Panc1 (cell line): Measurements from ENCODE around the gene CATSPERE. TPM values are rescaled to one million over a fixed set of nuclear protein-coding genes. Genes with fewer than 3 reads are reported as not detected.
"Not testable (repeated sequence)": the region's sequence is repeated elsewhere in the genome, so short reads cannot be mapped to it uniquely, and the experiment has no call there.

Source experiments
- ATAC-seq: fragments of 200-7000 bp; cut with Tn5 transposase; 2 replicates; pipeline ENCODE4 v1.9.1; 2020; ENCODE audit warnings: mild to moderate bottlenecking, moderate library complexity
- BruUV-seq: library from RNA; stranded (reverse); fragments of 400-500 nt; replicated peaks from 2 replicates; lab custom pipeline; 2021; lab: Mats Ljungman, UMichigan
- CTCF ChIA-PET: fragments of 300-600 bp; sonication (Branson Sonifier 250); formaldehyde crosslinking; loops from one replicate; lab custom pipeline; 2022; ENCODE audit warnings: antibody characterized with exemption; lab: Charles Lee
- POLR2A ChIA-PET: fragments of 300-600 bp; sonication (Branson Sonifier 250); formaldehyde crosslinking; loops from one replicate; lab custom pipeline; 2022; ENCODE audit warnings: antibody characterized with exemption; lab: Charles Lee
- DNase-seq: peaks from one replicate; pipeline ENCODE4 v3.0.0-alpha.2; 2010; ENCODE audit warnings: low read depth, low spot score
- H3K27ac ChIP-seq: 2 replicates; pipeline ENCODE4 v1.5.1; 2011; ENCODE audit warnings: mild to moderate bottlenecking, low read length, inconsistent platforms
- H3K27me3 ChIP-seq: fragments of 200-500 bp; sonication (Bioruptor generic); 2 replicates; pipeline ENCODE4 v1.6.0; 2014; ENCODE audit warnings: low read length, inconsistent platforms; ENCODE audit not compliant: control insufficient read depth, insufficient read depth
- H3K36me3 ChIP-seq: fragments of 200-500 bp; sonication (Bioruptor generic); 2 replicates; pipeline ENCODE4 v1.5.1; 2014; ENCODE audit warnings: inconsistent platforms, mild to moderate bottlenecking, low read length, moderate library complexity; ENCODE audit not compliant: control insufficient read depth, insufficient read depth
- H3K4me1 ChIP-seq: 2 replicates; pipeline ENCODE4 v1.5.1; 2011; ENCODE audit warnings: inconsistent platforms, mild to moderate bottlenecking, low read length, moderate library complexity; ENCODE audit not compliant: control insufficient read depth, insufficient read depth
- H3K4me3 ChIP-seq, 2 experiments: 2 replicates each; pipeline ENCODE4 v1.5.1; 2011 to 2012; ENCODE audit warnings: low read depth in 2 of 2, low read length in 2 of 2, mild to moderate bottlenecking in 2 of 2, inconsistent platforms in 1 of 2, moderate library complexity in 1 of 2
- H3K9me3 ChIP-seq: fragments of 200-500 bp; sonication (Bioruptor generic); 2 replicates; pipeline ENCODE4 v1.5.1; 2014; ENCODE audit warnings: low read depth, mild to moderate bottlenecking, inconsistent platforms, low read length, moderate library complexity; ENCODE audit not compliant: control insufficient read depth, insufficient read depth
- CTCF ChIP-seq: fragments of 450-650 bp; IDR thresholded peaks from 2 replicates; pipeline ENCODE4 v1.5.1; 2017; ENCODE audit warnings: mild to moderate bottlenecking
- POLR2AphosphoS5 ChIP-seq: IDR thresholded peaks from 2 replicates; pipeline ENCODE4 v1.6.1; 2012; ENCODE audit warnings: mild to moderate bottlenecking, low read depth, low read length, moderate library complexity
- SIN3A ChIP-seq: IDR thresholded peaks from 2 replicates; pipeline ENCODE4 v1.6.1; 2012; ENCODE audit warnings: low read depth, mild to moderate bottlenecking, low read length, moderate library complexity, borderline replicate concordance; ENCODE audit not compliant: insufficient read depth
- TCF7L2 ChIP-seq: IDR thresholded peaks from 2 replicates; pipeline ENCODE4 v1.6.1; 2011; ENCODE audit warnings: mild to moderate bottlenecking, low read depth, low read length, inconsistent platforms
- in situ Hi-C: cut with HindIII; loops from 2 replicates; pipeline ENCODE4 v1.10.0; 2016; ENCODE audit warnings: low sequenced_read_pairs, low pct_unique_long_range_greater_than_20kb
- intact Hi-C: fragments of 100-400 bp; cut with micrococcal nuclease; formaldehyde crosslinking; loops from one replicate; pipeline ENCODE4 v1.10.0; 2022; ENCODE audit not compliant: unreplicated experiment
- total RNA-seq: library from RNA; stranded (reverse); gene quantifications from one replicate; pipeline ENCODE4 v1.2.1, GENCODE V29; 2021; ENCODE audit not compliant: unreplicated experiment
- TF ChIP-seq, protein P1 (sequence below), 2 experiments: IDR thresholded peaks; 2 replicates each; pipeline ENCODE4 v1.6.1; 2011 to 2012; ENCODE audit warnings: low read depth in 2 of 2, control low read depth in 1 of 2, low read length in 1 of 2, mild to moderate bottlenecking in 1 of 2, moderate library complexity in 1 of 2; ENCODE audit not compliant: insufficient read depth in 1 of 2

Gene CATSPERE
- total RNA-seq, 1 experiment from 2014 or later = 0.31 TPM

- intact Hi-C loops = no loop called here
- no peaks in the 10 kb centered on the region for H3K9me3 ChIP-seq
- no peaks in the 10 kb centered on the region for H3K4me1 ChIP-seq
- H3K27me3 ChIP-seq = no peaks in the 10 kb centered on the region
- in situ Hi-C loops = no loop called here
- BruUV-seq = no TSS peak
- ATAC-seq (no peak), DNase-seq (no peak)
- no peaks in the 10 kb centered on the region for H3K36me3 ChIP-seq
- no peak overlapping the region for H3K4me3 ChIP-seq
- ChIA-PET POLR2A (no interaction called here), CTCF (no interaction called here)
- no peak overlapping the region for H3K27ac ChIP-seq
- no peak for TF ChIP-seq TCF7L2
Observed at GRCh38 chr1:244473059-244473605, 12.1 kb downstream of the CATSPERE start.

DNA sequence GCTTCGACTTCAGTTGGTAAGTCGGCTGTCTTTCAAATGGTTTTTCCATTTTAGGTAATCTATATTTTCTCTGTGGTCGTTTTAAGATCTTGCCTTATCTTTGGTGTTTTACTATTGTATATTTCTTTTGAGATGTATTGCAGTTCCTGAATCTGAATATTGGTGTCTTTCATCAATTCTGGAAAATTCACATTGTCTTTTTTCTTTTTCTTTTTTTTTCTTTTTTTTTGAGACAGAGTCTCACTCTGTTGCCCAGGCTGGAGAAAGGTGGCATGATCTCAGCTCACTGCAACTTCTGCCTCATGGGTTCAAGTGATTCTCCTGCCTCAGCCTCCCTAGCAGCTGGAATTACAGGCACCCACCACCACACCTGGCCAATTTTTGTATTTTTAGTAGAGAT is 23.9 kb downstream of the CATSPERE start:
- H3K4me1 ChIP-seq, H3K36me3 ChIP-seq, ATAC-seq, POLR2A ChIA-PET, H3K27ac ChIP-seq, intact Hi-C loops, DNase-seq, CTCF ChIA-PET, in situ Hi-C loops, H3K9me3 ChIP-seq, H3K27me3 ChIP-seq, BruUV-seq, H3K4me3 ChIP-seq: not testable (repeated sequence)

DNA sequence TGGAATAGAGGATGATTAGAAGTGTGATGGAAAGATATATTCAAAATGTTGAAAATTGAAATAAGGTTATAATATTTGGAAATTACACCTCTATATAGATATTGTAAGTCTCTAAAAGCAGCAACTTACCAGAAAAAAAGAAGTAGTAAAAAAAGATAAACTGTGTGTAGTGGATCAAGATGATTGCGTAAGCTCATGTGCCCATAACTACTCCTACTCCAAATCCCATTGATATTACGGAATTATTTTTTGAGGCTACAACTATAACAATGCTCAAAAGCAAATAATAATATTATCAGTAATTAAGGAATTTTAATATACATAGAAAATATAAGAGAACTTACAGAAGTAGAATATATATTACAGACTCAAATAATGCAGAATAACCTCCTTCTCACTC is 33.6 kb downstream of the CATSPERE start:
- TF ChIP-seq, protein P1, sequence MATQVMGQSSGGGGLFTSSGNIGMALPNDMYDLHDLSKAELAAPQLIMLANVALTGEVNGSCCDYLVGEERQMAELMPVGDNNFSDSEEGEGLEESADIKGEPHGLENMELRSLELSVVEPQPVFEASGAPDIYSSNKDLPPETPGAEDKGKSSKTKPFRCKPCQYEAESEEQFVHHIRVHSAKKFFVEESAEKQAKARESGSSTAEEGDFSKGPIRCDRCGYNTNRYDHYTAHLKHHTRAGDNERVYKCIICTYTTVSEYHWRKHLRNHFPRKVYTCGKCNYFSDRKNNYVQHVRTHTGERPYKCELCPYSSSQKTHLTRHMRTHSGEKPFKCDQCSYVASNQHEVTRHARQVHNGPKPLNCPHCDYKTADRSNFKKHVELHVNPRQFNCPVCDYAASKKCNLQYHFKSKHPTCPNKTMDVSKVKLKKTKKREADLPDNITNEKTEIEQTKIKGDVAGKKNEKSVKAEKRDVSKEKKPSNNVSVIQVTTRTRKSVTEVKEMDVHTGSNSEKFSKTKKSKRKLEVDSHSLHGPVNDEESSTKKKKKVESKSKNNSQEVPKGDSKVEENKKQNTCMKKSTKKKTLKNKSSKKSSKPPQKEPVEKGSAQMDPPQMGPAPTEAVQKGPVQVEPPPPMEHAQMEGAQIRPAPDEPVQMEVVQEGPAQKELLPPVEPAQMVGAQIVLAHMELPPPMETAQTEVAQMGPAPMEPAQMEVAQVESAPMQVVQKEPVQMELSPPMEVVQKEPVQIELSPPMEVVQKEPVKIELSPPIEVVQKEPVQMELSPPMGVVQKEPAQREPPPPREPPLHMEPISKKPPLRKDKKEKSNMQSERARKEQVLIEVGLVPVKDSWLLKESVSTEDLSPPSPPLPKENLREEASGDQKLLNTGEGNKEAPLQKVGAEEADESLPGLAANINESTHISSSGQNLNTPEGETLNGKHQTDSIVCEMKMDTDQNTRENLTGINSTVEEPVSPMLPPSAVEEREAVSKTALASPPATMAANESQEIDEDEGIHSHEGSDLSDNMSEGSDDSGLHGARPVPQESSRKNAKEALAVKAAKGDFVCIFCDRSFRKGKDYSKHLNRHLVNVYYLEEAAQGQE (IDR thresholded peaks at IDR 0.05; ENCODE audit: insufficient read depth in 1 of 2, low read depth in 2 of 2, low read length in 1 of 2) = no peak
- TF ChIP-seq POLR2AphosphoS5 (no peak), TCF7L2 (no peak), SIN3A (no peak), CTCF (no peak)
- intact Hi-C loops = no loop called here
- H3K27me3 ChIP-seq = no peaks in the 10 kb centered on the region; the same call in 1 of the 2 replicates

More for the DNA sequence above, 33.6 kb downstream of the CATSPERE start:
- Histone ChIP-seq H3K4me3 (no peak overlapping the region), H3K9me3 (no peaks in the 10 kb centered on the region), H3K27ac (no peak overlapping the region), H3K4me1 (no peaks in the 10 kb centered on the region), H3K36me3 (no peaks in the 10 kb centered on the region)
- DNase-seq (no peak), ATAC-seq (no peak)
- POLR2A ChIA-PET = no interaction called here
- CTCF ChIA-PET = no interaction called here
- no TSS peak for BruUV-seq
- in situ Hi-C loops = no loop called here
